A549 treated with RU486 at 1 μM for 4 hours (cell line): Measurements from ENCODE around the gene NEU3. TPM values are rescaled to one million over a fixed set of nuclear protein-coding genes. Genes with fewer than 3 reads are reported as not detected.

Experiments used
- total RNA-seq: library from RNA; stranded (reverse); fragments of 200-300 nt; extraction: Qiagen RNA extraction; gene quantifications from 5 replicates; pipeline ENCODE4 v1.2.3, GENCODE V29; 2022; ENCODE audit warnings: low read depth

The NEU3 gene
- total RNA-seq = 3.1 to 4.3 TPM (median 4.2 TPM) in 5 replicates

GRCh38 chr11:74988541-74989259, at the start of gene NEU3:
Gene NEU3 (plus strand): TSS chr11:74988933. CDS start chr11:74989061, 128 bp downstream.

GRCh38 chr11:74948898-74949752, 39.6 kb upstream of the NEU3 start, which contains the start of the genes SPCS2 and XRRA1:
Gene SPCS2 (plus strand): TSS chr11:74949266. CDS start chr11:74949286, 20 bp downstream.
Gene XRRA1 (minus strand): TSS chr11:74949091. CDS start chr11:74940878, 8,213 bp downstream.

Other genes starting within 250 kb of the NEU3 start
- 3.7 to 6.3 TPM (median 5.2 TPM) in 5 replicates for gene RNF169, start 240.1 kb upstream of the NEU3 start, total RNA-seq
- 4.4 to 6.1 TPM (median 5.8 TPM) in 5 replicates for gene XRRA1, start 39.8 kb upstream of the NEU3 start, total RNA-seq
- 205 to 286 TPM (median 250 TPM) in 5 replicates for gene SPCS2, start 39.7 kb upstream of the NEU3 start, total RNA-seq
- not detected in 5 replicates for gene OR2AT4, start 107.9 kb downstream of the NEU3 start, total RNA-seq
- 3.2 to 4.0 TPM (median 3.4 TPM) in 5 replicates for gene SLCO2B1, start 162.2 kb downstream of the NEU3 start, total RNA-seq